Keratinocyte (primary cell): ENCODE data around the gene SLIT3.

Experiments
- CTCF ChIP-seq, 3 experiments: IDR thresholded peaks in 1 of 3; conservative IDR thresholded peaks in 1 of 3; optimal IDR thresholded peaks in 1 of 3; 2 replicates in 2 of 3; 3 replicates in 1 of 3; pipeline versions ENCODE3 to v1.5.1; 2011; ENCODE audit warnings: low read length in 3 of 3, mild to moderate bottlenecking in 3 of 3, moderate library complexity in 2 of 3, control low read depth in 1 of 3, inconsistent platforms in 1 of 3; ENCODE audit not compliant: insufficient read depth in 2 of 3; ENCODE audit errors: extremely low read depth in 1 of 3
- EZH2 ChIP-seq: IDR thresholded peaks from one replicate; pipeline ENCODE4 v1.6.1; 2012; ENCODE audit warnings: inconsistent platforms, mild to moderate bottlenecking, low read length, moderate library complexity

- no peak for TF ChIP-seq CTCF (optimal IDR thresholded peaks at IDR 0.05 in 1 of 3, IDR thresholded peaks at IDR 0.05 in 1 of 3, conservative IDR thresholded peaks at IDR 0.05 in 1 of 3; ENCODE audit: extremely low read depth in 1 of 3, insufficient read depth in 2 of 3, low read length in 3 of 3)
- TF ChIP-seq EZH2, result no peak
Observed at GRCh38 chr5:168931638-168932345, 369.1 kb downstream of the SLIT3 start.
